GM21737 (cell line): ENCODE measurements around the gene RELN.
A peak's percentile ranks its signal among the peaks of the same experiment; 100 is the strongest.
"Not testable (repeated sequence)": the region's sequence is repeated elsewhere in the genome, so short reads cannot be mapped to it uniquely, and the experiment has no call there.

Source experiments
- ATAC-seq: cut with Tn5 transposase; IDR thresholded peaks from one replicate; pipeline ENCODE4 v1.9.1; 2021; ENCODE audit warnings: mild to moderate bottlenecking, moderate library complexity; ENCODE audit not compliant: unreplicated experiment

RELN gene

DNA sequence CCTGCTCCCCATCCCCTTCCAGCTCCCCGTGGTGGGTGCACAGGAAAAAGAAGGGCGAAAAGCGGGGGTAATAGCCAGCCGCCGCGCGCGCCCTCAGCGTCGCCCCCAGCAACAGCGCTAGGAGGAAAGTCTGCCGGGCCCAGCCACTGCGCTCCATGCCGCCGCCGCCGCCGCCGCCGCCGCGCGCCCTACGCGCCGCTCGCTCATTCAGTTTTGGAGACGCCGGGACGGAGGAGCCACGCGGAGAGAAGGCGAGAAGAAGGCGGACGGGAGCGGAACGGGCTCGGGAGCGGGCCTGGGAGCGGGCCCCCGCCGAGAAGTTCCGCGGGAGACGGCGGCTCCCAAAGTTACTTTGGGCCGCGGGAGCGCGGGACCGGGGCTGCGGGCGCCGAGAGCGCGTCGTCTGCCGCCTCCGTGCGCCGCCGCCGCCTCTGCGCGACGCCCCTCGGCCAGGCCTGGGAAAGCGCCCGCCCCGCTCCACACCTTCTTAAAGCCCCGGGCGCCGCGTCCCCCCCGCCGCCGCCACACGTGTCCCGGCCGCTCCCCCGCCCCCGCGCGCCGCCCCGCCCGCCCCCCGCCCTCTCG is at the start of gene RELN:
Gene RELN (minus strand): TSS at position 459 of the 585 bp plus-strand sequence. CDS start 302 bp downstream, at position 157.
- no peak for ATAC-seq

DNA sequence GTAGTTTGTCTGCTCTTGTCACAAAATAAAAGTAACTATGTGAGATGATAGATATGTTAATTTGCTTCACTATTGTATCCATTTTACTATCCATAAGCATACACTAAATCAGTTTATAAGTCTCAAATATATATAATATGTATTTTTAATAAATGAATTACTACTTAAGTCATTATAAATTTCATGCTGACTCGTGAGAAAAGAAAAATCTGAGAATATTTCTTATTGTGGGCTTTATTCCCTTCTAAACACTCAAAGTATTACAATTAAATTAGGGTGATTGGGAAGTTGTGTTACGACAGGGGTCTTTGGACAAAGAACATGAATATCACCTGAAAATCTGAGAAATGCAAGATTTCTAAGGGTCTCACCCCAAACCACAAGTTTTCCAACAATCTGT is 48.7 kb upstream of the RELN start:
- no peak for ATAC-seq

DNA sequence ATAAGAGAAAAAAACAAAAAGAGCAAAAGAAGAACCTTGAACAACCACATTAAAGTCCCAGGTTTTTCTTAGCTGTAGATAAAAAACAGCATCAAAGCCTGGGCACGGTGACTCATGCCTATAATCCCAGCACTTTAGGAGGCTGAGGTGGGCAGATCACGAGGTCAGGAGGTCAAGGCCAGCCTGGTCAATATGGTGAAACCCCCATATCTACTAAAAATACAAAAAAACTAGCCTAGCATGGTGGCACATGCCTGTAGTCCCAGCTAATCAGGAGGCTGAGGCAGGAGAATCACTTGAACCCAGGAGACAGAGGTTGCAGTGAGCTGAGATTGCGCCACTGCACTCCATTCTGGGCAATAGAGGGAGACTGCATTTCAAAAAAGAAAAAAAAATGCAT is 47.4 kb upstream of the RELN start:
- not testable (repeated sequence) for ATAC-seq

DNA sequence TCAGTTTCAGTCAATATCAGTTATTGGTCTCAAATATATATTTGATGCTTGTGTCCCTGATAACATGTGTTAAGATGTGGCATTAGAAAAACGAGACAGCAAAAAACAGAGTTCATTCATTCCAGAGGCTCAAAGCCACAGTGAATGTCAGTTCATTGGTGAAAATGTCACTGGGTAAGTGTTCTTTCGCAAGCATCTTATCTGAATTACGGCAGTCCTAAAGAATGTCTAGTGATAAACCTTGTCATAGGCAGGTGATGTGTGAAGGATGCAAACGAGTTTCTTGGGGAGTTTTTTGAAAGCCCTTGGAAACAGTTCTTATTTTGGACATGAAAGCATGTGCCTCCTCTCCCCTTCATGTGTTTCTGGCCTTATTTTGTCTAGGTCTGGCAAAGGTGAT is 45.9 kb upstream of the RELN start:
- ATAC-seq, result no peak

DNA sequence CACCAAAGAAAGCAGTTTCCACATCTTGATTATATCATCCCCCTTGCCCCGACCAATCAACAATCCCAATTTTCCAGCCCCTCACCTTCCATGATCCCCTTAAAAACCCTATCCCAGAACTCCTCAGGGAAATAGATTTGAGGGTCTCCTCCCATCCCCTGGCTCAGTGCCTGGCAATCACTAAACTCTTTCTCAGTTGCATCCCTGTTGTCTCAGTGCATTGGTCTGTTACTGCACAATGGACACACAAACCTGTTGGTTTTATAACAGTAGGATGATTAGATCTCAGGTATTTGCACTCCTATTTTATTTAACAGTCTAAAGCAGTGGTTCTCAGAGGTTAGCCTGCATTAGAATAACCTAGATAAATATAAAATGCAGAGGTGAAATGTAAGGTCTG is 45.2 kb upstream of the RELN start:
- no peak for ATAC-seq

DNA sequence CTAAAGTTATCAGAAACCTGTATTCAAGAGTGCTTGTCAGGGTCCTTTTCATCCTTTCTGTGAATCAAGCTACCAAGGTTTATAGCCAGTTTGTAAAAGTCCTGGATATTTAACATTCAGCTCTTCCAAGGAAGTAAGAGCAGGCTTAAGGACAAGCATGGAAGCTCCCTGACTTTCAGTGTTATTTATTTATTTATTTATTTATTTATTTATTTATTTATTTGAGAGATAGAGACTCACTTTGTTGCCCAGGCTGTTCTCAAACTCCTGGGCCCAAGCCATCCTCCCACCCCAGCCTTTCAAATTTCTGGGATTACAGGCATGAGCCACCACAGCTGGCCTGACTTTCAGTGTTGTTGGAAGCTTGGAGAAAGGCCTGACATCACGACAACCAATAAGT is 44.4 kb upstream of the RELN start:
- no peak for ATAC-seq

DNA sequence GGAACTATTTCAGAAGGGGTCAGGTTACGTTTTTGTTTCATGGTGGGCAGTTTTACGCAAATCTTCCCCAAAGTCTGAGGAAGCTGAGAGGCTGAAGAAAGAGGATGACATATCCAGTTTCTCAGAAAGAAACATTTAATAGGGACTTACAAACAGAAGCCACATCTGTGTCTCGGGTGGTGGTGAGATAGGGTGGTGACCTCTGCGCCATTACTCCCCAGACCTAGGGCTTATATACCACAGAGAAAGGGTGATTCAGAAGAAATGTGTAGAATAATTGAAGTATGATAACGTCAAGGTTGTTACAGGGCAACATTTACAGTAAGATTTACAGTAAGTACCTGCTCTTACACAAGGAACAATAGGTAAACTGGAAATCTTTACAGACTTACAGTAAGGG is 43.0 kb upstream of the RELN start:
- no peak for ATAC-seq

DNA sequence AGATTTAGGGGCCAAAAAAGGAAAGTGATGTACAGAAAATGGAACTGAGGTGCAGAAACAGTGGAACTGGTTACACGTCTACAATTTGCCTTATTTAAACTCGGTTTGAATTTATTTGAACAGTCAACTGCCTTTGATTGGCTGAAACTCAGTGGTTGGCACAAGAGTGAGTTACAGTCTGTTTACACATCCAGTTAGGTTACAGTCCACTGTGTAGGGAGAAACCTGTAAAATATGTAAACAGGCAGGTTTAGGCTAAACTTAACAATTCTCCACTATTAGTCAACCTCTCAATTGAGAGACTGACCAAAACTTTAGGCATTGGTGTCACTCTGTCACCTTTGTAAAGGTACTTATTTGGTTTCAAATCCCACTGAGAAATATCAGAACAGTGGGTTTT is 40.3 kb upstream of the RELN start:
- no peak for ATAC-seq

DNA sequence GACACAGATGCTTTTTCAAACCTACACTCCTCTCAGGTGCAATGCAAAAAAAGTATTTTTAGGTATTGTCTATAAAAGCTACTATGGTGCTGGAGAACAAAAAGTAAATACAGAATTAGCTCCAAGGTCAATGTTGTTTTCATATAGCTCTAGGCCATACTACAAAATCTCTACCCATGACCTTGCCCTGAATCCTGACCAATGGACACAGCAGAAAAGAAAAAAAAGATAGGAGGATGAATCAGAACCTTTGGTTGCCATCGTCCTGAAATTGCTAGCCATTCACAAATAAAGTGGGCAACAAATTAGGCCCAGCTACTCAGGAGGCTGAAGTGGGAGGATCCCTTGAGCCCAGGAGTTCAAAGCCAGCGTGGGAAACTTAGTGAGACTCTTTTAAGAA is 35.2 kb upstream of the RELN start:
- no peak for ATAC-seq

DNA sequence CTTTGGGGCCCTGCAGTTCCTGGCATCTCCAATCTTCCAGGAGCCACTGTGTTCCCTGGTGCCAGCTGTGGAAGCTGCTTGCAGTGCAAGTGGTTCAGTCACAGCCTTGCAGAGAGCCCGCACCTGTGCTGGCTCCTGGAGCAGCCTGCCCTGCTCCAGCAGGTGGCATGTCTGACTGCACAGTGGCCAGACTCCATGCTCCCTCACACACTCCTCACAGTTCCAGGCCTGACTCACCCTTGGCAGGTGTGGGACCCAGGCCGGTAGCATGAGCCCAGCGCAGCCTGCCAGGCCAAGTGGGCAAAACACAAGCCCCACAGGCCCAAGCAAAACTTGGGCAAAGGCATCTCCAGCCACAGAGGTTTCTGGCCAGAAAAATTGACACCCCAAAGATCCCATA is 33.6 kb upstream of the RELN start:
- no peak for ATAC-seq

DNA sequence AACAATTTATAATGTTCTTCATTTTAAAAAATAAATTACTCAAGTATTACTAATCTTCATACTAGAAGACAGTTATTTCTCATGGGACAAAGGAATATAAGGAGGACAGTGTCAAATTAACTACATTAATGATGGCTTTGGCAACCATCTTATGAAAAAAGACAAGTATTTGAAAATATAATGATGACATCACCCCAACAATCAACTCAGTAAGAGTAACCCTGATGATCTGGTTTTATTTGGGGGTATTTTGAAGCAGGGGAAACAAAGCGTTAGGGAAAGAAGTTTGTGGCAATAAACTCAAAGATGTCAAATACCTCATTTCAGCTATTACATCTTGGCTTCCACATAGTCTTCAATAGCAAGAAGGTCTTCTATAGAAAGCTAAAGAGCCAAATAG is 29.0 kb upstream of the RELN start:
- no peak for ATAC-seq

DNA sequence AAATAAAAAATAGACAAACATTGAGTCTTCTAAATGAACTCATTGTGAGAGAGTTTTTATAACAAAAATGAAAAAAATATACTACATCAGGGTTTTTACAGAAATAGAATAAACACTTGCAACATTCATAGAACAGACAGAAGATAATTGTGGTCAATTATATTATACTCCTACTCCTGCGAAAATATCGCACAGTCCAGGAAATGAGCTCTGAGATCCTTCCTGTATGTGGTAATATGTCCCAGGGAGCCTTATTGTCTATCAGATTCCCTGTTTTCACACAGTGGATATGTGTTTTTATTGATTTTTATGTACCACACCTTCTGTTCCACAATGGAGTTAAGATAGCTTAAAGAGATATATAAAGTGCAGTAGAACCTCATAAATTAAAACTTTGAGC is 27.5 kb upstream of the RELN start:
- ATAC-seq, result no peak

DNA sequence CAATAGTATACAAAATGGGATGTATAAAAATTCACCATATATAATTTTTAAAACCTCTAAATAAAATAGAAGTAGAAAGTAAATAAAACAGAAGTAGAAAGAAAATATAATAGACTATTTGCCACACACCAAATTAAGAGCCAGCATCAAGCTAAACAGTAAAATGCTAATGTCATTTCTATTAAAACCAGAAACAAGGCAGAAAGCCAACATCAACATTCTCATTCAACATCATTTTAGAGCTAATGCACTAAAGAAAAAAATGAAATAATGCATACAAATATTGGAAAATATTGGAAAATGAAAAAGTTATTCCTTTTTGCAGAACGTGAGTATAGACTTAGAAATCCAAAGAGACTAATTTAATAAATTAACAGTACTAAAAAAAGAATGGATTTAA is 23.4 kb upstream of the RELN start:
- no peak for ATAC-seq

DNA sequence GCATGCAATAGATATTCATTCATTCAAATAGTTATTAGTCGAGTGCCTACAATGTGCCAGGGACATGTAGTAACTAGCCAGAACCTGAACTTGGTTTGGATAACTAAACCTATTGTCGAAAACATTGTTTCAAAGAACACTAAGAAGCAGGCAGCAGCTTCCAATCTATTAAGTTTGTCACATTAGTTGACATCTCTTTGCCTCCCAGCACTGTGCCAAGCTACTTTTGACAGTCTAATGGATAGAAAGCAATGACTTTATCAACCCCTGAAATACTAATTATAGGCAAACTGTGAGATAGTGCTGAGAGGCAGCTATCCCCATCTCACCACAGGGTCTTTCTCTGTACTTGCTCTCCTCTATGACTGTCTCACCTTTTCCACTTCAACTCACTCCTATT is 22.4 kb upstream of the RELN start:
- ATAC-seq, result no peak

DNA sequence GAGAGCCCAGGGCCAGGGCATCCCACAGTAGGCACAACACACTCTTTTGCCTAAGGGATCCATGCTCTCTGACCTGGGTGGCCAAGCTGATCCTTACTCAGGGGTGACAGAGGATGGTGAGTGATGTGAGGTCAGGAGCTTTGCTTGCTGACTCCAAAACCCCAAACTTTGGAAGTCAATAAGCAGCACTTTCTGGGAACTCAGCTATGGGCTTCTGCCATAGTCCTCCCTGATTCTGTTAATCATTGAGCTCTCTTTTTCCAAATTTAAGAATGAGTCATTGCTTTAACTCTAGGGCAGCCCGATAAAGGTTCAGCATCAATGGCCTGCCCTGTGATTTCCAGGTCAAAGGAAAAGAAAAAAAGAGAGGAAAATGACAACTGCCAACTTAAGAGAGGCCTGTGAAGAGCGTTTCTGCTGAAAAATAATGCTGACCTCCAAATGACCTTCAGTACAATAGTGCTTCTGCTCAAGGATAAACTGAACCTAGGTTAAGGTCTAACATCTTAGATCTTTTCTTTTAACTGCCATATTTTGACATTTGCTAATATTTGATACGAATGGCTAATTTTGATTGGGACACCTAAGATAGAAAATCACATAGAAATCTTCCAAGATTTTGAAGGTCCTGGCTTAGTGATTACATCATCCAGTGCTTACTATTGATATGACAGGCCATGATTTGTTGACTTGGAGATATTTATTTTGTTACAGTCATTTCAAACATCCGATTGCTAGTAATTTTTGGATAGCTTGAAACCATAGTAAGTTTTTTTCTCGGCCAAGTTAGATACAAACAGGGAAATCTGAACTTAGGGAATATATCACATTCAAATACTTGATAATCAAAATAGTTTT is 20.8 kb upstream of the RELN start:
- no peak for ATAC-seq

DNA sequence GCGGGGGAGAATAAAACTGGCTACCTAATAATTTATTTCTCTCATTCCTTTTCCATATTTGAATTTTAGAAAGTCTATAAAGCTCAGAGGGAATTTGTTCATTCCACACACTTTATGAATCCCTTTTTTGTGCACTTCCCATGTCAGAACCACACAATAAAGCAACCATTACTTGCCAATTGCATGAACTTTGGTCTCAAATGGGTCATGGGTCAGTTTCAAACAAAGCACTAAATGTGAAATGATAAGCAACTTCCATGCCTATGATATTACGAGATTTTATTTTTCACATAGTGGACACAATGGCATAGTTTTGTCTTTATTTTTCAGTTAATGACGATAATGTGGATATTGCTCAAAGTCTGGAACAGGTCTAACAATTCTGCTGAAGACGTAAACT is 18.6 kb upstream of the RELN start:
- ATAC-seq, result no peak

DNA sequence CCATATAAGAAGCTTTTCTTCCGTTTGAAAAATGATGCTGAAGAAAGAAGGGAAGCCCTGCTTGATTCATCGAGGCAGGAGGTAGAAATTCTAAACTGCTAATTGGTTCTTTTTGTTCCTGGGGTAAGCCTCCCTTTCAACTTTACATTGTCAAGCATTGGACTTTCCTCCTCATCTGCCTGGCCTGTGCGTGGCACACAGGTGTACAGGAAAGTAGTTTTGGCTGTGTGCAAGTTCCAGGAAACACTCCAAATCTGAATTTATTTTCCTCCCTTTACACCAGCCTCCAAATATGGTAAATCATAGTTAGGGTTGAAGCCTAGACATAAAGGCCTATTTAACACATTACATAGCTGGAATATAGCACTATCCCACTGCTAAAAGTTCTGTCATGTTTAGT is 18.2 kb upstream of the RELN start:
- no peak for ATAC-seq

DNA sequence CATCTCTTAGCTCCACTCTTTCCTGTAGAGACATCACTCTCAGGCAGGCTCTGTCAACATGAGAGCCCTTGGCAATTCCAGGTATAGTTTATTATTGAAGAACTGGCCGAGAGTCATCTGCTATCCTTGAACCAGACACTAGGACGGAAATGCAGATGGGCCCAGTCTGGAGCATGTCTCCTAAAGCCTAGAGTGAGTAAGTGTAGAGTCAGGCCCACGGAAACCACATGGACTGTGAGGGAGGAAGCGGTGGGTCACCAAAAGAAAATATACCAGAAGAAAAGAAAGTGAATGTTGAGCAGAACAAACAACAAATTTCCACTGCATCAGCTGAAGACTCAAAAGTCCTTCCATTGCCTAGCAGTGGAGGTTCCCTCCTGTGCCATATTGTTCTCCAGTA is 15.7 kb upstream of the RELN start:
- ATAC-seq, result no peak

DNA sequence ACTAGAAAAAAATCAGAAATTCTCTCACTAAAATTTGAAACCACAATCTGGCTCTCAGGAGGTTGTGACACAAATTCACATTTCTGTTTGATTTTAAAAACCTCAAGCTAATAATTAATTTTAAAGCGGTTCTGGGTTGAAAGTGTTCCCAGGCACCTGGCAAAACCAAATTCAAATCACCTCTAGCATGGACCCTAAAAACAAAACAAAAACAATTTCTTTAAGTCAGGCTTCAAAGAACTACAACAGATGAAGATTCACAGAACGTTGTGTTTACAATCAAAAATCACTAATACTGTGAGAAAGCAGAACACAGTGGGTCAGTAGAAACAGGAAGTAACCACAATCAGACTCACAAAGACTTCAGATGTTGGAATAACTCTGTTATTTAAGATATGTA is 7.2 kb upstream of the RELN start:
- peak; percentile 85 for ATAC-seq

DNA sequence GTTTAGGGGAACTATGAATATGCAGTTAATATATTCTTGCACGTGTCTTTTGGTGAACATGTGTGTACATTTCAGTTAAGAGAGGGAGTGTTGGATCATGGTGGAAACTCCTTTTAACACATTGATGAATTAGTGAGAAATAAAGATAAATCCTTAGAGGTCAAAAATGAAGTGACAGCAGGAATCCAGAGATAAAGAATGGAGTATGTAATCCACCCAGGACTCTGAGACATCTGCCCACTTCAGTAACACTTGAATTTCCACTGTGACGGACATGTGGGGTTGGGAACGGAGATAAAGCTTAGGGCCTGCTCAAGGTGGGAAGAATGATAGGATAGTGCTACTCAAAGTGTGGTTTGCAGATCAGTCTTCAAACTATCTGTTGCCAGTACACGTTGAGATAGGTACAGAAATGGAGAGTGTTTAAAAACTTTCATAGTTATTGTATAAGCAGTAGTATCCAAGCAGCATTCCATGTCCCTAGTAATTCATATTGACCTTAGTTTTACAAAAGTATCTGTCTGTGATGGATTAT is 6.6 kb upstream of the RELN start:
- no peak for ATAC-seq

DNA sequence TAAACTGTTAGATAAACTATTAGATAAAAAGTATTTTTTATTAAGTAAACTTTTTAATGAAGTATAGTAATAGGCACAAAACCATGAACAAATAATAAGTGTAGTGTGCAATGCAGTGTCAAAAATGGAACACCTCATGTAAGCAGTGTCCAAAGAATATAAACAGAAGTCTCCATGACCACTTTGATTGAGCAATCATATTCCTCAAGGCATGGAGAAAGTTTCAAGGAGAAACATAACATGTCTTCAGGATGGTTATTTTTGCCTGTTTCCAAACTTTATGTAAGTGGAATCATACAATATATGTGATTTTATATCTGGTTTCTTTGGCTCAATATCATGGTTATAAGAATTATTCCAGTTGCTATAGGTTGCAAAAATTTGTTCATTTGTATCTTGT is 6.1 kb upstream of the RELN start:
- ATAC-seq, result no peak

DNA sequence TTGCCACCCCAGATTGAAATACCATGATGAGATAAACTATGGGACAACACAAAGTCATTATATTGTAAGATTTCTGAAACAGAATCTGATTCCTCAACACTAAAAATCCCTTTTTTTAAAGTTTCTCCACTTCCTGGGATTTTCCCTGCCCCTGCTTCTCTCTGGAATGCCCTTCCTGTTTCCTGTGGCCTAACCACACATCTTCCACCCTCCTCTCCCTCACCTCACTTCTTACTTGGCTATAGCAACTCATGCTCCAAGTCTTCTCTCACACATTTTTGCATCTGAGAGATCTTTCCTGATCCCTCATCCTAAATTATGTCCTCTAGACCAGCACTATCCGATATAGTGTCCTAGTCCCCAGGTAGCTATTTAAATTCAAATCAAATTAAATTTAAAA is 4.1 kb upstream of the RELN start:
- no peak for ATAC-seq

DNA sequence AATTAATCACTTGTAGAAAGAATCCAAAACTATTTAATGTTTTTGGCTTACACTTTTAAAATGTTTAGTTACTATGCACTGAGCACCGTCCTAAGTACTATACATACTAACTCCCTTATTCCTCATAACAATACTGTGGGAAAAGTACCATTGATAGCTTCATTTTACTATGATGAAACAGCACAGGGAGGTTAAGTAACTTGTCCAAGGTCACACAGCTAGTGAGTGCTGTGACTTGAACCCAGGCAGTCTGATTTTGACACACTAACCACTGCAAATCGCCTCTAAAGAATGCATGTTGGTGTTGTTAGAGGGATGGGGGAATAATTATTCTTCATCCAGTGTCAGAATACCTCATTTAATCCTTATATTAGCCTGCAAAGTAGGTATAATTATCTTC is 1.9 kb upstream of the RELN start:
- ATAC-seq, result no peak
